A673 (cell line): ENCODE data around the gene RASA3.

ENCODE experiments used
- EZH2 ChIP-seq: fragments of 200-600 bp; sonication (generic); IDR thresholded peaks from 2 replicates; pipeline ENCODE4 v1.6.1; 2017; ENCODE audit warnings: borderline replicate concordance, low read depth, mild to moderate bottlenecking, mixed read lengths, antibody characterized with exemption, low read length; ENCODE audit not compliant: poor library complexity, severe bottlenecking
- TF ChIP-seq, protein P1 (sequence below): fragments of 300-800, 200-600 bp; sonication (generic); conservative IDR thresholded peaks from 2 replicates; pipeline ENCODE4 v1.5.1; 2017; ENCODE audit warnings: low read depth, mild to moderate bottlenecking, antibody characterized with exemption, low read length, moderate library complexity, mixed read lengths

DNA sequence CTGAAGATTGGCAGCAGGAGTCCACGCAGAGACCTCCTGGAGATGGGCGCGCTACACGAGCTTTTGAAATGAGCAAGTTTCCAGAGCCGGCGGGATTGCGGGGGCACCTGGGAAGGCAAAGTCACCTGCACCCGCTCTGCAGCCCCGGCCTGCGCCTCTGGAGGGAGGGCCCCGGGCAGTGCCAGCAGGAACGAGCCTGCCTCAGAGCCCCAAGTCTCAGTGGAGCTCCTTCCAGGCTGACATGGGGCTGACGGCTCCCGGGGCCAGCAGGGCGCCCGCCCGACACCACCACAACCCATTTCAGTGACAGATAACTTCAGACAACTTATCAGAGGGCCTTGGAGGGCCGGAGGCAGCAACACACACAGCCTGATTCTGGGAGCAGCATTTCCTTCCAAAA is 45.0 kb downstream of the RASA3 start:
- TF ChIP-seq EZH2: no peak
- TF ChIP-seq, protein P1, sequence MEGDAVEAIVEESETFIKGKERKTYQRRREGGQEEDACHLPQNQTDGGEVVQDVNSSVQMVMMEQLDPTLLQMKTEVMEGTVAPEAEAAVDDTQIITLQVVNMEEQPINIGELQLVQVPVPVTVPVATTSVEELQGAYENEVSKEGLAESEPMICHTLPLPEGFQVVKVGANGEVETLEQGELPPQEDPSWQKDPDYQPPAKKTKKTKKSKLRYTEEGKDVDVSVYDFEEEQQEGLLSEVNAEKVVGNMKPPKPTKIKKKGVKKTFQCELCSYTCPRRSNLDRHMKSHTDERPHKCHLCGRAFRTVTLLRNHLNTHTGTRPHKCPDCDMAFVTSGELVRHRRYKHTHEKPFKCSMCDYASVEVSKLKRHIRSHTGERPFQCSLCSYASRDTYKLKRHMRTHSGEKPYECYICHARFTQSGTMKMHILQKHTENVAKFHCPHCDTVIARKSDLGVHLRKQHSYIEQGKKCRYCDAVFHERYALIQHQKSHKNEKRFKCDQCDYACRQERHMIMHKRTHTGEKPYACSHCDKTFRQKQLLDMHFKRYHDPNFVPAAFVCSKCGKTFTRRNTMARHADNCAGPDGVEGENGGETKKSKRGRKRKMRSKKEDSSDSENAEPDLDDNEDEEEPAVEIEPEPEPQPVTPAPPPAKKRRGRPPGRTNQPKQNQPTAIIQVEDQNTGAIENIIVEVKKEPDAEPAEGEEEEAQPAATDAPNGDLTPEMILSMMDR: no peak
